DMS53 treated with DMSO at 0.1 percent for 48 hours (cell line): ENCODE measurements around the gene KIAA1755.

ENCODE experiments used
- DNase-seq: peaks from one replicate; lab custom pipeline; 2025; ENCODE audit not compliant: unreplicated experiment; lab: John Stamatoyannopoulos, UW

KIAA1755 gene

GRCh38 chr20:38187517-38187916 lies 73.0 kb downstream of the KIAA1755 start:
- DNase-seq = no peak

GRCh38 chr20:38186788-38187221 lies 73.7 kb downstream of the KIAA1755 start:
- no peak for DNase-seq

GRCh38 chr20:38184101-38184500 lies 76.4 kb downstream of the KIAA1755 start:
- DNase-seq = no peak

GRCh38 chr20:38181971-38182370 lies 78.6 kb downstream of the KIAA1755 start:
- DNase-seq = no peak

GRCh38 chr20:38181207-38181801 lies 79.2 kb downstream of the KIAA1755 start:
- no peak for DNase-seq

GRCh38 chr20:38180781-38181180 lies 79.8 kb downstream of the KIAA1755 start:
- DNase-seq = no peak

- no peak for DNase-seq
These were observed 80.7 kb downstream of the KIAA1755 start for GRCh38 chr20:38179846-38180245.

- no peak for DNase-seq
These were observed 82.0 kb downstream of the KIAA1755 start for GRCh38 chr20:38178581-38178980.

- no peak for DNase-seq
These were observed 82.5 kb downstream of the KIAA1755 start for GRCh38 chr20:38178065-38178491.

GRCh38 chr20:38177201-38177600 lies 83.3 kb downstream of the KIAA1755 start:
- DNase-seq = no peak

GRCh38 chr20:38175304-38176180 lies 85.0 kb downstream of the KIAA1755 start:
- DNase-seq = no peak

GRCh38 chr20:38173237-38174156 lies 87.0 kb downstream of the KIAA1755 start:
- no peak for DNase-seq

GRCh38 chr20:38172408-38172807 lies 88.1 kb downstream of the KIAA1755 start:
- DNase-seq = no peak

GRCh38 chr20:38171675-38172043 lies 88.9 kb downstream of the KIAA1755 start:
- no peak for DNase-seq

GRCh38 chr20:38170826-38171674 lies 89.5 kb downstream of the KIAA1755 start:
- no peak for DNase-seq

- no peak for DNase-seq
These were observed 90.2 kb downstream of the KIAA1755 start for GRCh38 chr20:38170219-38170825.

GRCh38 chr20:38169636-38170193 lies 90.8 kb downstream of the KIAA1755 start:
- no peak for DNase-seq

- no peak for DNase-seq
These were observed 91.5 kb downstream of the KIAA1755 start for GRCh38 chr20:38168791-38169589.
